G401.6 (cell line): ENCODE results near the gene OR52N5.

ENCODE experiments used
- FAIRE-seq: peaks from 2 replicates; lab custom pipeline; 2012; peaks lifted over from hg19 to GRCh38; lab: Jason Lieb, UNC

Gene OR52N5

DNA sequence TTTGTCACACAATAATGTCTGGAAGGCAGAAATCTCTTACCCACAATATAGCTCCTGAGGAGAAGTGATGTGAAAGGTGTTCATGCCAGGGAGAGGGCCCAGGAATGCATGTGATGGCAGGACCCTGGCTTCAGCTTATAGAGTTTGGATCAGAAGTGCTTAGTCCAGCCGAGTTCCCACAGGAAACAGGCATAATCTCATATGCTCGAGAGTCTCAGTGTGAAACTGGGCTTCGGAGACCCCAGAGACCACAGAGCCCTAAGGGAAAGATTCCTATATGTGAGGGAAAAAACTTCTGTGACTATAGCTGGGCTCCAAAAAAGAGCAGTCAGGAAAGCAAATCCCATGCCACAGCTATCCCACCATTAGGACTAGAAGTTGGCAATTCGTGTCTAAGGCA lies at the start of gene OR52N5:
Gene OR52N5, minus strand, starts transcription at position 101 of the 400 bp plus-strand sequence. CDS start 4,721 bp downstream, outside the sequence.
- no peak for FAIRE-seq

DNA sequence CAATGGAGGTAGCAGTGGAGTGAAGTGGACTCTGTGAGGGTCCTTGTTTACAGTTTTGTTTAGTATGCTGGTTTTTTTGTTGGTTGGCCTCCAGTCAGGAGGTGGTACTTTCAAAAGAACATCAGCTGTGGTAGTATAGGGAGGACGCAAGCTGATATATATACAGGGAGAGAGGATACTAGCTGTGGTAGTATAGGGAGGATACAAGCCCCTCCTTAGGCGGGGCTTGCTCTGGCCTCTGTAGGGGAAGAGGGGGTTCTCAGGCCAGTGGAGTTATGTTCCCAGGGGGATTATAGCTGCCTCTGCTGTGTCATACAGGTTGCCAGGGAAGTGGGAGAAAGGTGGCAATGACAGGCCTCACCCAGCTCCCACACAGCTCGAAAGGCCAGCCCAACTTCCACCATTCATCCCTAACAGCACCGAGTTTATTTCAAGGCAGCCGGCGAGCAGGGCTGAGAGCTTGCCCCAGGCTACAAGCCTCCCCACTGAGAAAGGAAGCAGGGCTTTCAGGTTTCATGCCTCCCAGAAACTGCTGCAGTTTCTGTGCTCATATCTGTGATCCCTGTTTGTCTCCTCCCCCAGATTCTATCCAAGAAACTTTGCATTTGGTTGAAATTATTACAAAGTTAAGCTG lies 48.2 kb upstream of the OR52N5 start:
- FAIRE-seq: no peak

DNA sequence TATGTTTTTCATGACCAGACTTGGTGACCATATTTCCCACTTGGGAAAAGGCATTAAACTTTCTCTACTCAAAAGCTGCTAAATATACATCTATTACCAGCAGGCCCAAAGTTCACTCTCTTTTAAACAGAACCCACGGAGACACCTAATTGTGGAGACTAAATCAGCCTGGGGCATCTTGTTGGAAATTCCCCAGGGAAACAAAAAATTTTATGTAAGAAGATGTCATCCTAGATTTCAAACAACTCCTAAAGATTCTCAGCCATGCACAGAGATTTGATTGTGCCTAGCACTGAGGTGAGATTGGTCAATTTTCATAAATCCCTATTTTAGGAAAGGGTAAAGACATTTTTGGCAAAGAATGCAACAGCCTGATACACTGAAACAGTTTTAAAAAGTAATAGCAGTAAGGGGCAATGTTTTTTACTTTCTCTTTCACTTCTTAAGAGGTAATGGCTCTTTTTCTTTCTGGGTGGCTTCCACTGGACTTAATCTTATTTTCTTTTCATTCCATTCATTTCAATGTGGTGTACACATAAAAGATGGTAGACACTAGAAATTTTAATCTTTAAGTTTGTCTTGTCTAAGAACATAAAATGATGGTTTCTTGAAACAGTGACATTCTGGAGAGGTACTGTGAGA lies 35.2 kb upstream of the OR52N5 start:
- FAIRE-seq: no peak

DNA sequence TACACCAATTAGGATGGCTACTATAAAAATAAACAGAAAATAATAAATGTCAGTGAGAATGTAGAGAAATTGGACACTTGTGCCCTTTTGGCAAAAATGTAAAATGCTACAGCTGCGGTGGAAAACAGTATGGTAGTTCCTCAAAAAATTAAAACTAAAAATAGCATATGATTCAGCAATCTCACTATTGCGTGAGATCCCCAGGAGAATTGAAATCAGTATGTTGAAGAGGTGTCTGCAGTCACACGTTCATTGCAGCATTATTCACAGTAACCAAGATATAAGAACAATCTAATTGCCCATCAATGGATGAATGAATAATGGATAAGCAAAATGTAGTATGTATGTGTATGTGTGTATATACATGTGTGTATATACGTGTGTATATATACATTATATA lies 32.4 kb upstream of the OR52N5 start:
- no peak for FAIRE-seq

DNA sequence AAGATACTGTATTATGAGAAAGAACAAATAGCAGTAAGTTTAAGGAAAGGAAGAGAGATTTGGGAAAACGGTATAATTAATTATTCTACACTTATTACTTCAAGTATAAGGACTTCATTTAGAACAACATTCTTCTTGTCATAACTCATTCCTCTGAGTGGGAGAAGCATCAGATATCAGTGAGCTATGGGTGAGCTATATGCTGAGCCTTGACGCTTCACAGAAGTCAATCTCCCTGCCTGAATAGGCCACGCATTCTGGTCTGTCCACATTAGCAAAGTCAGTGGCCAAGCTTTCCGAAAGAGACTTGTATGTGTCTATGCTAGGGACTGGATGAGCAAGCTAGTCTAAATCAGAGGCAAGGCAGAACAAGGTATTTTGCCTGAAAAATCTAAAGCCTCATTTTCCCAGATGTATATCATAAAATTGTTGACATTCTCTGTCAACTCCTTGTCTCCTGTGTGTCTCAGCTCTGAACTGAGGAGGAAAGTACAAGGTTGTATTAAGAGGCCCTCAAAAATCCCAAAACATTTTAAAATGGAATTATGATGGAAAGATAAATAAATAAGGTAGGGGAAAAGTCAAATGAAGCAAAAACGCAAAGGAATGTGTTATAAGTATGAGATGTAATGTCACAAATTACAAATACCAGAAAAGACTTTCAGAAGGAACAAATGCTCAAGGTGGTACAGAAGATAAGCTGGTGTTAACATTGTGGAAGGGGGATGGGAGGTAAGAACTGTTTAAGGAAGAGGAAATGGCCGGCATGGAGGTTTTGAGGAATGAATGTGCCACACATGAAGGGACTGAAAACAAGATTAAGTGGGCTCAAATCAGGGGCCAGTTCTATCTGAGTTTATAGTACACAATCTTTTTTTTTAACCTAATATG lies 27.0 kb upstream of the OR52N5 start:
- no peak for FAIRE-seq

GRCh38 chr11:5809122-5809519 lies 26.0 kb upstream of the OR52N5 start:
- no peak for FAIRE-seq

DNA sequence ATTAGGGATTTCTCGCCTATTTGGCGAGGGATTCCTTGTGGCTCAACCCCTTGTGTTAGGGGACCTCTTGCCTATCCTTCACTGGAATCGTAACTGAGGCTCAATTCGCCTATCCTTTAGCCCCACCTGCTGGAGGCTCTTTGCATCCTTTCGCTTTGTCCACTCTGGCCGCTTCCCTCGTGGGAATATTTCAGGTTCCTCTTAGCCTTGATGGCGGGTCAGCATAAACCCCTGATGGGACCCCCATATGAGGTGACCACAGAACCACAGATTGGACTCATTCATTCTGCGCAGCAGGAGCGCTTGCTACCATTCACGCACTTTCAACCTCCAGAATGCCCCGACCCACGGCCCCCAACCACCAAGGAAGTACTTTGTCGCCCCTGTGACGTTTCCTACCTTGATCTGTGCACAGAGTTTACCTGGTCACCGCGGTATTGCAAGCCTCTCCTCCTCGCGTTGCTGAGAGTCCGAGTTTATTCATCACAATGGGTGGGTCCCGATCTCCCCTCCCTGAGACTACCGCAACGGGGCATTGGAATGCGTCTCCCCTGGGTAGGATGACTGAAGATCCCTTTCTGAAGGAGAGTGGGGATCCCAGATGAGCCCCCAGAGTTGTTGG lies 25.5 kb upstream of the OR52N5 start, which contains the start of gene OR52N2:
Gene OR52N2, plus strand, starts transcription at position 425 of the 622 bp plus-strand sequence. CDS start 11,412 bp downstream, outside the sequence.
- FAIRE-seq: no peak

GRCh38 chr11:5807580-5807979 lies 24.4 kb upstream of the OR52N5 start:
- no peak for FAIRE-seq

- no peak for FAIRE-seq
Measured at GRCh38 chr11:5803982-5804381, 20.8 kb upstream of the OR52N5 start.

DNA sequence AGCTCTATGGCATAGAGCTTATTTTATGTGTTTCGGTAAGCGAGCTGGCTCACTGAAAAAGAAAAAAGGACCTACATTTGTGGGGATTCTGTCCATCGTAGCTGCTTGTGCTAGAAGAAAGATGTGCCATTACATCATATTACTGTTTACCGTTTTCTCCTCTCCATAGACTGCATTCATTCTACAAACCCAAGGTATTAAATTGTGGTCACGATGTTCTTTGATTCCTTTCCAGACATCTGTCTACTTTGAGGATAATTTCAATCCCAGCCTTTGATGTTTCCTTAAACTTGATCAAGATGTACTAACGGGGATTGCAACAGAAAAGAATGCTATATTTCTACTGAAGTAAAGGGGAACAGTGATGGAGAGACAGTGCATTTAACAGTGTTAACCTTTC lies 13.4 kb upstream of the OR52N5 start:
- no peak for FAIRE-seq

DNA sequence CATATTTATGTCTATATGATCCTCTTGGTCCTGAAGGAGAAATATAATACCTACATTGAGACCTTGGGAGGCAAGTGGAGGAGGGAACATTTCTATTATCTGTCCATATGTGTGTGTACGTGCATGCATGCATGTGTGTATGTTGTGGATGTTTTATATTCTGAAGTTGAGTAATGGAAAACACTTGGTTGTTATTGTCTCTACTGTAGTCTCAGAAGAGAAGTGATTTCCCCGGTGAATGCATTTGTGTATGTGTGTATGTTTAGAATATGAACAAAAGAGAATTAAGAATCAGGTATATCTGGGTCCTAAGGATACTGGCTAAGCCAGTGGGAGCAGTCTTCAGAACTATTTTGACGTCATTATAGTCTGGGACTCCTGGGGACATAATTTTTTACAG lies 8.0 kb upstream of the OR52N5 start, which contains the start of gene OR52N1:
Gene OR52N1, minus strand, starts transcription at position 101 of the 400 bp plus-strand sequence. CDS start 2,449 bp downstream, outside the sequence.
- FAIRE-seq: no peak

DNA sequence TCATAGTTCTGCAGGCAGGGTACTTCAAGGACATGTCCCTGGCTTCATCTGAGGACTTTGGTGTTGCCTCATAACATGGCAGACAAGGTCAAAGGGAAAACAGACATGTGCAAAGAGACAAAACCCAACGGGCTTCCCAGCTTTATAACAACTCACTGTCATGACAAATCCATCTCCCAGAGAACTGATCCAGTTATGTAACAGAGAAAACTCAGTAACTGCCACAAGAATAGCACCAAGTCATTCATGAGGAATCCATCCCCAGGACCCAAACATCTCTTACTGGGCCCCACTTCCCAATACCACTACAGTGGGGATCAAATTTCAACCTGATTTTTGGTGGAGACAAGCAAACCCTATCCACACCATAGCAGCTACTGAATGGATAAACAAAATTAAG lies 16.1 kb downstream of the OR52N5 start:
- no peak for FAIRE-seq

DNA sequence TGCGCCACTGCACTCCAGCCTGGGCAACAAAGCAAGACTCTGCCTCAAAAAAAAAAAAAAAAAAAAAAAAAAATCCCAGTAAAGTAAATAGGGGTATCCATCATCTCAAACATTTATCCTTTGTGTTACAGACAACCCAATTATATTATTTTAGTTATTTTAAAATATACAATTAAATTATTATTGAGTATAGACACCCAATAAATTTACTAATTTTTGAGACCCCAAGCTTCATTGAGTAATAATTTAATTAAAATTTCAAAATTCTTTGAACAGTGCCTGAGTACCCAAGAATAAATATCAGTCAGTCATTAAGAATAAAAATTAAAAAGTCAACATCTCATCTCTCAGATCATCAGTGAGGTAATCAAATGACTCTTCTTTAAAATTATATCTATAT lies 29.2 kb downstream of the OR52N5 start, which contains the start of gene OR52N4:
Gene OR52N4, plus strand, starts transcription at position 301 of the 400 bp plus-strand sequence. CDS start 498 bp downstream, outside the sequence.
- FAIRE-seq: no peak

DNA sequence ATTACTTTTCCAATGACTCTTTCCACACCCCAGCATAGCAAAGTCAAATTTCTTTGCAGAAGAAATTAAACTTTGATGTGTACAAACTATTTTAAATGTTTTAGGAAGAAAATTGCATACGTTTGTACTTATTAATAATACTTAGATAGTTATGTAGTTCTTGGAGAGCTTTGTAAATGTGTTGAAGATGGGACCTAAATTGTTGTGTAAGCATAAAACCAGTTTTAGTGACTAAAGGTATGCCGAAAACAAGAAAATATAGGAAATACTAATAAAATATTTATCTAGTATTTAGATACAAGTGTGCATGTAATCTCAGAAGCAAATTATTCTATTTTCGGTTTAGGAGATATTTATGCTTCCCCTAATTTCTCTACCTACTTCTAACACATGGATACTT lies 33.3 kb downstream of the OR52N5 start:
- FAIRE-seq: no peak

DNA sequence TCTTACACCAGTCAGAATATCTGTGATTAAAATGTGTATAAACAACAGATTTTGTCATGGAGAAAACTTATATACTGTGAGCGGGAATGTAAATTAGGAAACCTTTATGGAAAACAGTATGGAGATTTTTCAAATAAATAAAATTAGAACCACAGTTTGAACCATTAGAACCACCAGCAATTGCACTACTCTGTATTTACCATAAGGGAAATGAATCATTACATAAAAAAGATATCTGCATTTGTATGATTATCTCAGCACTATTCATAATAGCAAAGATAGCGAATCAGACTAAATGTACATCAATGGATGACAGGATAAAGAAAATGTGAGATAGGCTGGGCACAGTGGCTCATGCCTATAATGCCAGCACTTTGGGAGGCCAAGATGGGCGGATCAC lies 36.5 kb downstream of the OR52N5 start:
- FAIRE-seq: no peak

DNA sequence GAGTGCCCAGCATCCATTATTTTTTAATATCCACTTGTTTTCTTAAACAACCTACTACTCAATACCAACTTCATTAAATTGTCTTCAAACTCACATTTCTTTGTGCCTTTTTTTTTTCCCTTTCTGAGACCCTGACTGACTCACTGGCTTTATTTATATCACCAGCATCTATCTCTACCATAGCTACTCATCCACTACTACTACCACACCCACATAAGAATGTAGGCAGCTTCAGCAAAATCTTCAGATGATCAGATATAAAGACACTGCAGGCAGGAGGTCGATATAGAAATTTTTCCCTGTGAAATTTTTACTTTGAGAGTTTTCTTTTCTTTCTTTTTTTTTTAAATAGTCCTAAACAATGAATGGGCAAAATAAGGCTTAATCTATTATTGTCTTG lies 44.7 kb downstream of the OR52N5 start:
- no peak for FAIRE-seq

- FAIRE-seq: no peak
Measured at GRCh38 chr11:5737670-5738392, 45.3 kb downstream of the OR52N5 start.

GRCh38 chr11:5737091-5737490 lies 46.1 kb downstream of the OR52N5 start:
- FAIRE-seq: no peak

- no peak for FAIRE-seq
Measured at GRCh38 chr11:5736396-5736795, 46.8 kb downstream of the OR52N5 start, which contains the start of gene OR56B1. Gene OR56B1, plus strand, starts transcription at chr11:5736448. Its CDS starts 69 bp downstream, at chr11:5736517.

- no peak for FAIRE-seq
Measured at GRCh38 chr11:5727691-5728090, 55.5 kb downstream of the OR52N5 start.

DNA sequence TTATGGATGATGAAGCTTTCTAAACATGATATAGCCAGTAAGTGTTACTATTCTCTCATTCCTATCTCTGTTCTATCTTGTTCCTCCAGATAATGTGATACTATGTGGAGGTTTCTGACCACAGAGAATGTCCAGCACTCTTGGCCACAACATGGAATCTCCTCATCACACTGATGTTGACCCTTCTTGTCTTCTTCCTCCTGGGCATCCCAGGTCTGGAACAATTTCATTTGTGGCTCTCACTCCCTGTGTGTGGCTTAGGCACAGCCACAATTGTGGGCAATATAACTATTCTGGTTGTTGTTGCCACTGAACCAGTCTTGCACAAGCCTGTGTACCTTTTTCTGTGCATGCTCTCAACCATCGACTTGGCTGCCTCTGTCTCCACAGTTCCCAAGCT lies 56.8 kb downstream of the OR52N5 start:
- no peak for FAIRE-seq
